UCSD-AML1 (cell line): Measurements from ENCODE around the gene SUGCT.

Experiments used
- DNase-seq: peaks from one replicate; lab custom pipeline; 2025; ENCODE audit not compliant: unreplicated experiment; lab: John Stamatoyannopoulos, UW

SUGCT gene

DNA sequence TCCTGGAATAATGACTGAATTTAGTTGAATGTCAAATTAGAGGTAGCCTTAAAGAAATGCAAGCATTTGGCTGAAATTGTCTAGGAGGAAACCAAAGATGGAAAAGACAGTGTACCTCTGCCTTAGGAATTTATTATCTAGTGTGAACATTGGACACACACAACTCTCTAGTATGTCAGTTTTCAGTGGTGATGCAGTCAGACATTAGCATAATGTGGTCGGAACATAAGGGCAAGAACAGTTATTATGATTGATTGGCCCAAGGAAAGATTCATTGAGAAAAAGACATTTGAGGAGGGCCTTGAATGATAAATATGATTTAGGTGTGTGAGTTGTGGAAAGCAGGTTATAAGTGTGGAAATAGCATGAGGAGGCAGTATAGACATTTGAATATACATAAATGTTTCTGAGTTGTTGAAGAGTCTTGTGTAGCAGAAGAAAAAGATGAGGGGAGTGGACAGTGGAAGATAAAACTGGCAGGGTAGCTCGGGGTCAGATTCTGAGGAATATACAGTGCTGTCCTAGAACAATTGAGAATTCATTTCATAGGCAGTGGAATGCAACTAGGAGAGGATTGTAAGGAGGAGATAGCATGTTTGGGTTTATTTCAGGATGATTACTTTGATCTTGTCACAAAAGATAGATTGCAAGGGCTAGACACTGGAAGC is 414.7 kb downstream of the SUGCT start:
- DNase-seq = no peak

DNA sequence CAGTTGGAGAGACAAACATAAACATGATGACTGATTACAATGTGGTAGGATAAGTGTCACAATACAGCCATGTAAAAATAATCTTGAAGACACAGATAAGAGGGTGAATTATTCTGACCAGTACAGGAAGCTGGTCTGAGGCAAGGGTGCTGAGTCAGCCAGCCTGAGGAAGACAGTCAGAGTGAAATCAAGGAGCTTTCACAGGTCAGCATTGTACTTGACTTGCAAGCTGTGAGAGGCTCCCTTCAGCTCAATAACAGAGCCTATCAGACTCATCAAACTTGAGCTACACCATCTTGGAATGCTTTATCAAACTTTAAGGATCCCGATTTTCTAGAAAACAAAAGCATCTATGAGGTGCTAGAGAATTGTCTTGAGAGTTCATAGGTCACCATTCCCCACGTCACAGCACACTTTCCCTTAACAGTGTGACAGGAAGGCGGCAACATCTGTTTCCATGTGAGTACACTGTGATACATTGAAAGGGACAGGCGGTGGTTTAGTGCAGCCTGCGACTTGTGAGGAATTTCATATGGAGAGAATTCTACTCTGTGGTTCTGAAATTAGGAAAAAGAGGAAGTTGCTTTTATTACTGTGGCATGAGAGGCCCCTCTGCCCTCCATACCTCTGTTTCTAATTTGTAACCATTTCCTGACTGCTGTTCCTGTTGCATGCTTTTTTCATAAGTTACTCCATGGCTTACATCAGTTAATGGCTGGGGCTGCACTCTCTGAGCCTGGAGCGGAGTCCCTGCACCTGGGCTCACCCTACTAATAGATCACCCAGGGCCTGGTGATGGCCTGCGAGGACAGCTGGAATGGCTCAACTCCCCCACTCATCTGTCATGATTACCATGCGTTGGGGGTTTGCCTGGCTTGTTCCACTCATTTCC is 417.1 kb downstream of the SUGCT start:
- peak; percentile 40 for DNase-seq

GRCh38 chr7:40560672-40561071 is 425.9 kb downstream of the SUGCT start:
- no peak for DNase-seq

GRCh38 chr7:40566879-40567278 is 432.1 kb downstream of the SUGCT start:
- no peak for DNase-seq

- DNase-seq = no peak
Observed at GRCh38 chr7:40569326-40569725, 434.5 kb downstream of the SUGCT start.

- DNase-seq = no peak
Observed at GRCh38 chr7:40570223-40570622, 435.4 kb downstream of the SUGCT start.

- peak; percentile 5 for DNase-seq
Observed at GRCh38 chr7:40571796-40572195, 437.0 kb downstream of the SUGCT start.

GRCh38 chr7:40572810-40573465 is 438.1 kb downstream of the SUGCT start:
- DNase-seq = no peak

GRCh38 chr7:40579401-40579800 is 444.6 kb downstream of the SUGCT start:
- DNase-seq = peak; percentile 7

DNA sequence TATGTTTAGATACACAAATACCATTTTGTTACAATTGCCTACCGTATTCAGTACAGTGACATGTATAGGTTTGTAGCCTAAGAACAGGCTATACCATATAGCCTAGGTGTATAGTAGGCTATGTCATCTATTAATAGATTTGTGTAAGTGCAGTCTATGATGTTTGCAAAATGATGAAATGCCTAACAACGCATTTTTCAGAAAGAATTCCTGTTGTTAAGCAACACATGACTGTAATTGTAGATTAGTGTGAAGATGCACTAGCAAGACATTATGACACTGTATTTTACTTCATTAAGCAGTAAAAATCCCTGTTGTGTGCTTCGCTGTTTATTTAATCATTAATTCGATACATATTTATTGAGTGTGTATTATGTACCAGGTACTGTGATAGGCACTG is 446.0 kb downstream of the SUGCT start:
- no peak for DNase-seq

DNA sequence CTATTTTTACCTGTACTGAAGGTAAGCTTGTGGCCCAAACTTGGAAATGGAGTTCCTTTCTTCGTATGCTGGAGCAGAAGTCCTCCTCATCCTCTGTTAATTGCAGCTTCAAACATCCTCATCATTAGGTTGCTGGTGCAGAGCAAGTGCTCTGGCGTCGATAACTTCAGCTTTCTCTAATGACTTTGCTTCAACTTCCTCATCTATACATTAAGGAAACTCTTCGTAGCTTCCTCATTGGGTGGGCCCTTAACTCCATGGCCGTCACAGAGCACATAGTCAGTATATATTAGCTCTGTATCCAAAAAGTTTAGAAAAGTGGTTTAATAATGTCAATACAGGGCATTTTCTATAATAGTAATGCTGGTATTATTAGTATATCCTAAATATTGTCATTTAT is 447.7 kb downstream of the SUGCT start:
- DNase-seq = no peak

DNA sequence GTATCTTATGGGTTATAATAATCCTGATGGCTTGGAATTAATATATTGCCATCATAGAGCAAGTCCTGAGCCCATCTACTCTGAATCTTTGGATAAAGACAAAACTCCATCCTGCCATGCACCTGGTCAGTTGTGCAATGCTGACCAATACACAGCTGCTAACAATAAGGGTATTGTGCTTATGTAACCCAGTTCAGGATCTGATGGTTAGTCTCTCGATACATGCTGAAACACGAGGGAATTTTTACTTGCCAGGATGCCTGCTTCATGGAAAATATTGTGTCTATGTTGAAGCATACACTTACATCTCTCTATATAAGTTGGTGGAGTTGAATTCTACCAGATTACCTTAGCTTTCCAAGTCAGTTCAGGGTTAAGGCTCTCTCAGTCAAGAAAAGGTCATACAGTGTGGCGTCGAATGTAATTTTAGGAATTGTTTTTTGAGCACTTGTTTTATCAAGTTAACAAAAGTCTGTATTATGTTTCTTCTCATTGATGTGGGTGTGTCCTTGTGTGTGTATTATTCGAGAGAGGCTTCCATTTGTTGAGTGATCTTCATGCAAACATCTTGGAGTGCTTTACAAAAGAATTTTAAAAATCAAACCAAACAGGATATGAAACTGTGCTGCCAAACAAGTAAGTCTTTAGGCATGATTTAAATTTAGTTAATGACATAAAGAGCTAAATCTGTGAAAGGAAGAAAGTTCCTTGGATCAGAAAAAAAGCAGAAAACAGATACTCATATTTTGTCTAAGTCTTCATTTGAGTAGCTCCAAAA is 449.1 kb downstream of the SUGCT start:
- no peak for DNase-seq

GRCh38 chr7:40584667-40585433 is 450.0 kb downstream of the SUGCT start:
- no peak for DNase-seq

DNA sequence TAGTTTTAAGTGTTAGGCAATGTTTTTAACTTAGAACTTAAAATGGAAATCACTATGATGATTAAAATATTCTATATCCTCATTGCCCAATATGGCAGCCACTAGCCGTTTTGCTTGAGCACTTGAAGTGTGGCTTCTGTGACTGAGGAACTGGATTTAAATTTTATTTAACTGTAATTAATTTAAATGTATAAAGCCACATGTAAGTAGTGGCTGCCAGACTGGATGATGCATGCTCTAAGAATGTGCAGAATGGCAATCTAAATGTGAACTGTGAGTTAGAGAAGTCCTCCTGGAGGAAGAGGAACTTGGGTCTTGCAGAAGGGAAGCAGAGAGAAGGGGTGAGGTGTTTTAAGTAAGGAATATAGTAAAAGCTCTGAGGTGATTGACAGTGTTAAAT is 451.4 kb downstream of the SUGCT start:
- DNase-seq = no peak

DNA sequence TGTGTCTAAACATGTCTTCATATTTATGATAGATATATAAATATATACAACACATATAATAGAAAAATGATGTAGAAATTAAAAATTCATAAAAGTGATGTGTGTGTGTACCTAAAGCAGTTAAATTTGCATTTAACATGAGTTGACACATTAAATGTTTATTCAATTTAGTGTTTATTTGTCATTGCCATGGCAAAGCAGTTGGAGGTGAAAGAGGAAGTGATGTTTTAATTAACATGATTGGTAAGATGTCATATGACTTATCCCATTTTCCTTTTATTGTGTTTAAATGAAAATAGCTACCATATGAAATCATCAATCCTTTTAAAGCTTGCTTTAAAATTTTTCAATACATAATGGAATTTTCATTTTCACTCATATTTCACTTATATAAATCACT is 452.6 kb downstream of the SUGCT start:
- DNase-seq = no peak

DNA sequence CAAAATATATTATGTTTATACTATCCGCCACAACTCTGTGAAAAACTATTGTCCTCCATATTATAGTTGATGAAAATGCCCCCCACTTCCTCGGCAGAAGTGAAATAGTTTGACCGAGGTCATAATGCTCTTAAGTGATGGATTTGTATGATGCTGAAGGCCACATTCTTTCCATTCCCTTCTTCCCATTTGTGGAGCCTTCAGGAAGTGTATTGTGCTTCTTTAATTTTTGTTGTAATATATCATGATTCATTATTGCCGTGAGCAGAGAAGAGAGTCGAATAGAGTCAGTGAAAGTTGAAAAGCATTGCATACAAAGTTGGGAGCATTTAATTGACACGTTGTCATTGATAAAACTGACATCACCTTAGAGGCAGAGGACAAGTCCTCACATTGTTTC is 460.3 kb downstream of the SUGCT start:
- no peak for DNase-seq

- DNase-seq = no peak
Observed at GRCh38 chr7:40595832-40596231, 461.0 kb downstream of the SUGCT start.

GRCh38 chr7:40597517-40597916 is 462.7 kb downstream of the SUGCT start:
- DNase-seq = no peak

- DNase-seq = peak; percentile 42
Observed at GRCh38 chr7:40598915-40599314, 464.1 kb downstream of the SUGCT start.

DNA sequence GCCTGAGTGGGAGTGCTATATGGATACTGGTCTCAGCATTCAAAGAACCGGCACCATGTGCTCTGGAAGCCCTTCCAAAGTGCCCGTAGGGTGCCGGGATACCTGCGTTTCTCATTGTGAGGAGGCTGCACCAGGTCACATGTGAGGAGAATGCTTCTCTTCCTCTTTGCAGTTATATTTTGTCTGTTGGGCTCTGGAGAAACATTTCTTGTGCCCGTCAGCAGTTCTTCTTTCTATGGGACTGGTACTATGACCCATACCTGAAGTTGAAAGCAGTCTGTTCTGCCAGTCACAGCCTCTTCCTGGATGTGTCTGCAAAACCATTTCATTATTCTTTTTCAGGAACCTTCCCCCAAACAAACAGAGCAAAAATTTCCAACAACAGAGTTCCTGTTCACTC is 465.0 kb downstream of the SUGCT start:
- DNase-seq = no peak
